MV-4-11 (cell line): ENCODE data around the gene GALT.

Experiments used
- DNase-seq: peaks from one replicate; lab custom pipeline; 2025; lab: John Stamatoyannopoulos, UW

The GALT gene

DNA sequence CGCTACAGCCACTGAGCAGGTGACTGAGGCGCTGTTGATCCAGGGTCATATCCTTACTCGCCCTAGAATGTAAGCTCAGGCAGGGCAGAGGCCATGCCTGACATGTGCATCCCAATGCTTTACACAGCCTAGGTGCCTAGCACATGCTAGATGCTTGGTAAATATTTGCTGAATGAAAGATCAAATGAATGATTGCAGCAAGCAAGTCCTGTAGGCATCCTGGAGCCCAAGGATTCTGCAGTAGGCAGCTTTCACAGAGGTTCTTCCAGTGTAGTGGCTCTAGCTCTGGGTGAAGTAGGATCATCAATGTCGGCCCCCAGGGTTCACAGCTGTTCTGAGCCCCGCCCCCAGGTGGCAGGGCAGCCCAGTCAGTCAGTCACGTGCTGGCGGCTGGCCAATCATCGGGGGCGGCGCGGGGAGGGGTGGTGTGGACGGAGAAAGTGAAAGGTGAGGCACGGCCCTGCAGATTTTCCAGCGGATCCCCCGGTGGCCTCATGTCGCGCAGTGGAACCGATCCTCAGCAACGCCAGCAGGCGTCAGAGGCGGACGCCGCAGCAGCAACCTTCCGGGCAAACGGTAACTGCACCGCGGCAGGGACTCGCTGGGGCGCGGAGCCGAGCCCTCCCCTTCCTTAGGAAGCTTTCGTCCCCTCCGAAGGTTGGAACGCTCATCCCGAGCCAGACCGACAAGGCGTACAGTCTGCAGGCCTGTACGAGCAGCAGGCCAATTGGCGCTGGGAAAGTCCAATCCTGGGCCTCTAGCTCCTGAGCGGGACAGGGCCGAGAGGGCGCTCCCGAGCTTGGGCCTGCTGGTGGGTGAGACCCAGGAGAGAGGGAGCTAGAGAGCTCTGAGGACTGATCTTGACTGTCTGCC is at the start of gene GALT:
Gene GALT, plus strand, starts transcription at position 465 of the 873 bp plus-strand sequence. Its CDS starts 30 bp downstream, at position 495.
- DNase-seq, result peak; percentile 81

DNA sequence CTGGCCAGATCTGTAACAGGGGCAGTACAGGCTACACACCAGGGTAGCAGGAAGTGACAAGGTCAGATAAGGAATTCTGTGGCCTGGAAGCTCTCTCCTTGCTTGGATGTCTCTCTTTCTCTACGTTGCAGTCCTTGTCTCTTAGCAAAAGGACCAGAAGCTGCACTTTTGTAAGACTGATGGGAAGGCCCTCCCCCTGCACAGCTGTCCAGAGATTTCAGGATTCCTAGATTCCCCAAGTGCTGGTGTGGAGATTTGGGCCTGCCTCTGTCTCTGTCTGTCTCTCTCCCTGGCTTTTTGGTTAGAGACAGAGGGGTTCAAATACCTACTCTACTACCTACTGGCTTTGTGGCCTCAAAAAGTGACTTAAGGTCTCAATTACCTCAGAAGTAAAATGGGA is 46.9 kb upstream of the GALT start:
- DNase-seq, result no peak

DNA sequence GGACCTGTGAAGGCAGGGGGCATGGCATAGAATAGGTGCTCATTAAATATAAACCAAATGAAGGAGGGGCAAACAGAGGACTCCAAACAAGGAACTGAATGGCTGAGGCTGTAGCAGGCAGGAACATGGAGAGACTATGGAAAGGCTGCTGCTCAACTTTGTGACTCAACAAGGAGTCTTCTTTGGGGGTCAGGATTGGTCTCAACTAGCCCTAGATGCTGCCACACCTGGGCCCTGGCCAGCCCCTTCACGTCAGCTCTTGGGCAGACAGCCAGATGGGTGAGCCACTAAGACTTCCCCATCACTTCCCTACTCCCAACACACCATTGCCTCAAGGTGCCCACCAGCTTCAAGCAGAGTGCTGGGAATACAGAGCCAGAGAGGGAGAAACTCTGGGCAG is 45.6 kb upstream of the GALT start:
- no peak for DNase-seq

DNA sequence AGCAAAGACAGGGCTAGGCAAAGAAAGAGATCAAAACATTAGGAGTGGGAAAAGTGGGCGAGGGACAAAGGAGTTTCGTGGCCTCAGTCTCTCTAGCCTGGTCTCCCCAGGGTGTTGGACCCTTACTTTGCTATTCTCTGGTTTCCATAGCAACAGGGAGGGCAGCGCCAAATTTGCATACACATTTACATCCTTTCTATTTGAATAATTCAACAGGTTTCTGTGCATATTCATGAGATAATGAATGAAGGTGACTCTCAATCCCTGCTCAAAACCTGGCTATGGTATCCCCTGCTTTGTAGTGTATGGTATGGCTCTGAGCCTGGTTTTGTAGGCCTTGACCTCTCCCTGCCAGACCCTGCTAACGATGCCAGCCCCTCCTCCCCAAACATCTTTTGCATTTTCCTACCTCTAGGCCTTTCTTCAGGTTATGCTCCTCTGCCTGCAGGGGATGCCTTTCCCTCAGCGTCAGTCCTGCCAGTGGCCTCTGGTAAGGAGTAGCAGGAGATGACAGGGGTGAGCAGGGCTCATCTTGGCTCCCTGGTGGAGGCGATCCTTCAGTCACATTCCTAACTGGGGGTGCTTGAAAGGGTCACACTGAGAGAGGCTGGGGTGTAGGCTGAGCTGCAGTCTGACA is 44.4 kb upstream of the GALT start:
- no peak for DNase-seq

DNA sequence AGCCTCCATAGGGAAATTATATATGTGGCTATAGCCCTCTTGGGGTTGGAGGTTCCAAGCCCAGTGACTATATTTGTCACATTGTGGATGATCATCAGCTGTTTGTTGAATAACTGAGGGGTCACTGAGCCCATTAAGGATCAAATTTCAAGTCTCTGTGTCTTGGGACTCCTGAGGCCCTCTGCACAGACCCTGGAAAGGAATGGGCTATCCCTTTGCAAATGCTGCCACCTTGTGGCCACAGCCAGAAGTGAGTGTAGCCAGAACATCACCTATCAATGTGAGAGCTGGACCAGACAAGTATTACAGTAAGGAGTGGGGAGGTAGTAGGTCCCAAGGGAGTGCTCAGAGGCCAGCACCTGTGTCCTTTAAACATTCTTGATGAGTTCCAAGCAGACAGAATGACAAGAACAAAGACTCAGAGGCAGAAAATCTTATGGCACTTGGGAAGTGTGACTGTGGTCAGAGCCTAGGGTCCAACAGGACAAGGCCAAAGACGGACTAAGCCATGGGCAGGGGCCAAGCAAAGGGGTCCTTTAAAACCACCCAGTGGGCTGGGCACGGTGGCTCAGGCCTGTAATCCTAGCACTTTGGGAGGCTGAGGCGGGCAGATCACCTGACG is 42.8 kb upstream of the GALT start:
- peak; percentile 53 for DNase-seq

DNA sequence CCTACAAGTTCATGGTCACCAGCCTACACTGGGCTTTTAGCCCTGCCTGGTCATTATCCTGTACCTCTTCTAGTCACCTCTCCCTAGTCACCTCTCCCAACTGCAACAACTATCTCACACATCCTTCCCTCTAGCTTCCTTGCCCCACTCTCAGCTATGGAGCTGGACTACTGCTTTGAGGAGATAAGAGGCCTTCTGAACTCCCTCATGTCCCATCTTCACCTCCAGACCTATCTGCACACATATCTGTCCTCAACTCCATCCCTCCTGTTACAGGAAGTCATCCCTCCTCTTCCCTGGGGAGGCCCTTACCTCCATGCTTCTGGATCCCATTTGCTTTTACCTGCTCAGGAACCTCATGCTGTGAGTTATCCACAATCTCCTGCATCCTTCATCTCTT is 40.3 kb upstream of the GALT start:
- no peak for DNase-seq

DNA sequence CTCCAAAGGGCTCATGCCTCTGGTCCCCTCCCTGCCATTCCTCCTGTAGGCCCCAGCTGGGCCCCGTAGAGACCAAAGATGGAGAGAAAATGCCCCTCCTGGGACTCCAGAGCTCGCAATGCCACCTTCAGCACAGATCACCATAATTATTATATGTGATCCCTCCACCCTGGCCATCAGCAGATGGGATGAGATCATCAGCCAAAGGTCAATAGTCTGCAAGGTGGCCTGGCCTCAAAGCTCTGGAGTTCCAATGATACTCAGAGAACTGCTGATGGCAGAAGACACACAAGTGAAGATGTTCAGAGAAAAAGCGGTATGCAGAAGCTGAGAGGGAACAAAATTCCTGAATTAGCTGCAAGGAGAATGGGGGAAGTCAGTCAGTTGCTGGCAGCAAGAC is 39.6 kb upstream of the GALT start:
- no peak for DNase-seq

DNA sequence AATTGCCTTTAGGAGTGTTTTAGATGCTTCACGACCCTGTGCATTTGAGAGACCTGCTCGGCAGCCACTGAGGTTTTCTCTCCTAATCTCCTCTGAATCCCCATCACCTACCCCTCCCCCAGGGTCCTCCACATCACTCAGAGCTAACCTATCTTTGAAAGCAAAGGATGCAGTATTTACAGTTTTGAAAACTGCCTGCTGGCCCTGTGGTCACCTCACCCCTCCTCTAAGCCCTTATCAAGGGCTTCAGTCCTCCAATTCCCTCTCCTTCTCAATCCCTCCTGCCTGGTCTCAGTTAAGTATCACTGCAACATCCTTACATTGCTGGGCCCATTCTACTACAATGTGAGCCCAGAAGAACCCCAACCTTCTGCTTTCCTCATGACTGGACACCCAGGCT is 39.1 kb upstream of the GALT start:
- DNase-seq, result no peak

DNA sequence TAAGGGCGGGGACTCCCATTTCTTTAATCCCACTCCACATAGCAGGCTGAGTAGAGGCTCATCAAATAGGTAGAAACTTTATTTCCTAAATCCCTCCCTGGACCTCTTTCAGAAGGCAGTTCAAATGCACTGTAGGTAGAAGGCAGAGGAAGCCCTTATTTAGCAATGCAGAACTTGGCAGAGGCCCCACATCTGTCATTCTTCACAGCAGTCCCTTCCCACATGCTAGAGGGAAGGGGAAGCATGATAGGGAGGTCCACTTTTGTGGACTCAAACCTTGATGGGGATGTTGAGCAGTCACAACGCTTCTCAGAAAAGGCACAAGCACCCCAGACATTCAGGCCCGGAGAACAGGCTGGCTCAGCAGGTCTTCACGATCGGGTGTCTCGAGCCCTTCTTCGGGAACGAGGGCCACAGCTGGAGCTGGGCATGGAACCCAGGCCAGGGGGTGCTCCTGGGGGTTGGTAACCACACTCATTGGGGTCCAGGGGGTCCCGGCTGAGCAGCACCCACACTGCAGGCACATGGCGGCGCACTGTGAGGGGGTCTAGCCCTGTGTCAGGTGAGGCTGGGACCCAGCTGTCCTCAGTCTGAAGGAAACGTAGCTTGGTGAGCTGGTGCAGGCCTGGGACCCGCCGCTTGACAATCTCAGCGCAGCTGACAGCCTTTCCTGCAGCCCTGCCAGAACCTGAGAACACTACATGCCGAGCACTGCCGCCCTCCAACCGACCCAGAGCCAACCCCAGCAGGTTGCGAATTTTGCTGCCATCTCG is 35.9 kb upstream of the GALT start:
- DNase-seq, result peak; percentile 40

DNA sequence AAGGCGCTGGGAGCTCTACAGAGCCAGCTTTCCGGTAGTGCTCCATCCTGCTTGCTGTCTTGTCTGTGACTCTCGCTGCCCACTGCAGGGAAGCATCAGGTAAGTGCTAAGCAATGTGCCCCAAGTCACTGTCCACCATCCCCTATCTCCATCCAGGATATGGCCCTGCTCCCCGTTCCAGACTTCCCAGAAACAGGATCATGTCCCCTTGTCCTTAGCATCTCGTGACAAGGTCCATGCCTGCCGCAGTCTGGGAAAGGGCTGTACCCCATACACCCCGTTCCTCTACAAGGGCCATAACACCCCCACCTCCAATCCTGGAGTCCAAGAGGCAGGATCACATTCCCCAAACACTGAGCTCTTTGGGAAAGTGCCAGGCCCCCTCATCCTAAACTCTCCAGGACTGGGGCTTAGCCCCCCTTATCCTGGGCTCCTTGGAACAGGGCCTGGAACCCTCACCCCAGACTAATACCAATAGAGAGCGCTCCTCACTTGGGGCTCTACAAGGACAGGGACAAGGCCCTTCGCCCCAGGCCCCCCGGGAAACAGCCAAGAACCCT is 35.1 kb upstream of the GALT start:
- DNase-seq, result no peak

DNA sequence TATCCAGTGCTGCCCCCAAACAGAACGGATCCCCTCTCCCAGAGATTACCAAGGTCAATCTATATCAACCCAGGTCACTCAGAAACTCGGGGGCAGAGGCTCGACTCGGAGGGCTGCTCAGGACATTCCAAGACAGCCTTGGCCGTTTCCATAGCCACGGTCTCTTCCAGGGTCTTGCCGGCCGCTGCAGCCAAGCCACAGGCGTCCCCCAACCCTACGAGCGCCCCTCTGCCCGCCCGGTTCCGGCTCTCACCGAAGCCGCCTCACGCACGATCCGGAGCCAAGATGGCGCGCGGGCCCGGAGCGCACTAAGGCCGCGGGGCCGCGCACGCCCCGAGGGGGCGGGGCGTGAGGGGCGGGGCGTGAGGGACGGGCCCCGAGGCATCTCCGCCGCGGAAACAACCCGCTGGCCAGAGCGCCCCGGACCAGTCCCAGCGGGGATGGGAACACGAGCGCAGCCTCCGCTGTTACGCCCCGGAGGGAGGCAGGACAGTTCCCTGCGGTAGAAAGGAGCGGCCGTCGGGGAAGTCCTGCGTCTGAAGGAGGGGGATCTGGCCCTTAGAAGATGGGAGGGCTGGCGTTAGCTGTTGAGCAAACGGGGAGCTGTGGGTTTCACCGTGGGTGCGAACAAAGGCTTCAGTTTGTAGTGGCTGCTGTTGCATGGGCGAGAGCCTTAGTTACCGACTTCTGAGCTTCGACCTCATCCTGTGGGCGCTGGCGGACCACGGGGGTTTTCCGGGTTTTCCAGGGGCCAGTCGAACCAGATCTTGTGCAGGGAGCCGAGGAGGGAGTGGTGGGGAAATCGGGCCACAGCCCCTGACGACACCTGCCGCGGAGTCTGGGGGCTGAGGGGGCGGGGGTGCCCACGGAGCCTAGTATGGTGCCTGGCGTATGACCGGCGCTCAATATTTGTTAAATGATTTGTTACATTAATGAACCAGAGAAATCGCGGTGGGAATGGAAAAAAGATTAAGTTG is 34.4 kb upstream of the GALT start, which contains the start of gene RPP25L:
Gene RPP25L, minus strand, starts transcription at position 287 of the 977 bp plus-strand sequence. CDS start 801 bp downstream, outside the sequence.
- DNase-seq, result peak; percentile 79

DNA sequence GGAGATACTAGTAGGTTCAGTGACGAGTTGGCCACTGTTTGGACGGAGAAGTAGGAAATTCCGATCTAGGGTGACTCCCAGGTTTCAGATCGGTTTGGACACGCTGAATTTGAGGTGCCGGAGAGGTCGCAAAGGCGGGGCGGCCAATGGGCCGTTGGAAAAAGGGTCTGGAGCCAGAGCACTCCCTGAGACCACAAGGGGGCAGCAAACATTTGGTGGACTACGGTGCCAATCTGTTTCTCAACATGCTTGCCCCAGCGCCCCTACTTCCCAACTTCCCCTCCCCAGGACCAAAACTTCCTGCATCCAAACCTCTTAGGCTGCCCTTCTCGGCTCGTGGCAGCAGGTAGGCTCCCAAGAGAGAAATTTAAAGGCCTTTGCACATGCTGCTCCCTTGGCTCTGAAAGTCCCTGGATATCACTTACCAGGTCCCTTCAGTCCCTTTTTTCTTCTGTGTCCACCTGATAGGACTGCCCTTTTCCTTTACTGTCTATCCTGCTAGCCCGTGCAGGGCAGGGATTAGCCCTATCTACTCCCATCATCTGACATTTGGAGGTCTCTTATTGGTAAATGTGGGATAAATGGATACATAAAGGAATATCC is 33.6 kb upstream of the GALT start:
- peak; percentile 78 for DNase-seq

DNA sequence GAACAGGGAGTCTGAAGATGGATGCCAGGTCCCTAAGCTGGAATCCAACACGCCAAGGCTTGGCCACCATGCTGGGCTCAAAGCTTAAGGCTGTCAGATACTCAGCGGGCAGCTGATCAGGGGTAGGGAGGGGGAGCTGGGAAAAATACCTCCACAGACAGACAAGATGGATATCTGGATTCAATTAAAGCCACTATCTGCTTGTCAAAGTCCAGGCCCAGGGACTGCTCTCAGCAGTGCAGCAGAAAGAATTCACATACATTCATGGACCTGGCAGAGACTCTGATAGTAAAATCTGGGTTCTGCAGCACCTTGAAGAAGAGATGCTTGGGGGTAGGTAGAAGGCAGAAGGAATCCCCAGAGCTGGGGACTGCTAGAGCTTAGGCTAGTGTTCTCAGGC is 31.3 kb upstream of the GALT start:
- no peak for DNase-seq

DNA sequence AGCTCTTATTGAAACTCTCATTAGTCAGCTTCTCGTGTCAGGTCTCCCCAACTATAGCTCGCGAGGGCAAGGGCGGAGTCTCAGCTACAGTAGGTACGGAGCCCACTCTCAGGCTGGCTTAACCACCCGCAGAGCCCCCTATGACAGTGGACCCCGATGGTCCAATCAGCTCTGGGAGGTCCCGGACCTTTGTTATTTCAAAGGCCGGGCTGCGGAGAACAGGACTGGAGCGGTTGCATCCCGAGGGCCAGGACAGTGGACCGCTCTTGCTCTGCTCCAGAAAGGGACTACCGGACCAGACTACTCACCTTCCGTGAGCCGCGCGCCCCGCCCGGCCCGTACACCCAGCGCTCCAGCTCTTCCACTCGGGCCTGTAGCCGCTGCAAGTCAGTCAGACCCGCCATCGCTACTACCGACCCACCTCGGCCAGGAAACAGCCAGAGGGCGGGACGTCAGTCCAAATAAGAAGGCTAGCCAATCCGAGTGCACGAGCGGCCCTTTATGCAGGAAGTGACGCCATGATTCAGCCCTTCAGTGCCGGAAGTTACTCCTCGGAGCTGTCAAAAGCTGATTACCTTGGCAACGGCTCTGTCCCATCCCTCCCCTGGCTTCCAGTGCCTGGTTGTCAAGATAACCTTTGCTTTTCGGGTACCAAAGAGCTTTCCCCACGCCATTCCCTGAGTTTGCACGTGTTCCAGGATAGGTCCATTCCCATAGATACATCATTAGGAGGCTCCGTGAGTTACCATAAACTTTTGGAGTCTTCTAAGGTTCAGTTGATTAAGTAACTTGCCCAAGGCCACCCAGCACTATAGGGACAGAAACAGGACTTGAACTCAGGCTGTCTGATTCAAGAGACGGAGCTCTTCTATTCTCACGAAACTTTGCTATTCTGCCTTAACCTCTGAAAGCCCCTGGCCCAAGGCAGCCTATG is 26.1 kb upstream of the GALT start, which contains the start of gene DCTN3:
Gene DCTN3, minus strand, starts transcription at position 435 of the 934 bp plus-strand sequence. Its CDS starts 31 bp downstream, at position 404.
- peak; percentile 96 for DNase-seq

DNA sequence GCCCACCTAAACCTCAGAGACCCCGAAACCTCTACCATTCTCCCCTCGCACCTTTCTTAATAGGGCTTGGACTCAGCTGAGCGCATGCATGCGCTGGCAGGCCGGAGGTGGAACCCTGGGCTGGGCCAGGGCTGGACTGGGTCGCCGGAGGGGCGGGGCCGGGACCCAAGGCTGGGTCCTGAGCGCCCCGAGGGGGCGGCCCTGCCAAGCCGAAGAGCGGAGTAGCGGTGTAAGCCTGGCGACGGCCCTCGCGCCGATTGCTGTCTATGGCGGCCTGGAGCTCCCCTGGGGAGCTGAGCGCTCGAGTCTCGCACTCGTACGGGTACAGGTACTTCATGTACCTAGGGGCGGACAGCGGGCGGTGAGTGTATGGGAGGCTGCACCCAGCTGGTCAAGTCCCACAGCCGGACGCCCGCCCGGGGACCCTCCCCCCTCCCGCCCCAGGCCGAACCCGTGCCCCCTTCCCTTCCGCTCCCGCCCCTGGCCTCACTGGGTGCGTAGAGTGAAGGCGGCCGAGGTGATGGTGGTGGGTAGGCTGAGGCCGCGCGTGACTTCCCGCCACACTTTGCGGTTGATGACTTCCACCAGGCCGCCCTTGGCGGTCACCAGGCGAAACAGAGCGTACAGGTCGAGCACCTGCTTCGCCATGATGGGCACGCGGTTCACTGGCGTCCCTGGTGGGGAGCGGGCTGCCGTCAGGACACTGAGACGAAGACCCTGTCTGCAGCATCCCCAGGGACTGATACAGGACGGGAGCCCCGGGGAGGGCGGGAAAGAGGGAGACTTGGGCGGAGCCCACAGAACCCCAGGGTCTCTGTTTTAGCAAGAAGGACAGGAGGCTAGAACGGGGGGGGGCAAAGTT is 22.9 kb upstream of the GALT start:
- DNase-seq, result no peak

DNA sequence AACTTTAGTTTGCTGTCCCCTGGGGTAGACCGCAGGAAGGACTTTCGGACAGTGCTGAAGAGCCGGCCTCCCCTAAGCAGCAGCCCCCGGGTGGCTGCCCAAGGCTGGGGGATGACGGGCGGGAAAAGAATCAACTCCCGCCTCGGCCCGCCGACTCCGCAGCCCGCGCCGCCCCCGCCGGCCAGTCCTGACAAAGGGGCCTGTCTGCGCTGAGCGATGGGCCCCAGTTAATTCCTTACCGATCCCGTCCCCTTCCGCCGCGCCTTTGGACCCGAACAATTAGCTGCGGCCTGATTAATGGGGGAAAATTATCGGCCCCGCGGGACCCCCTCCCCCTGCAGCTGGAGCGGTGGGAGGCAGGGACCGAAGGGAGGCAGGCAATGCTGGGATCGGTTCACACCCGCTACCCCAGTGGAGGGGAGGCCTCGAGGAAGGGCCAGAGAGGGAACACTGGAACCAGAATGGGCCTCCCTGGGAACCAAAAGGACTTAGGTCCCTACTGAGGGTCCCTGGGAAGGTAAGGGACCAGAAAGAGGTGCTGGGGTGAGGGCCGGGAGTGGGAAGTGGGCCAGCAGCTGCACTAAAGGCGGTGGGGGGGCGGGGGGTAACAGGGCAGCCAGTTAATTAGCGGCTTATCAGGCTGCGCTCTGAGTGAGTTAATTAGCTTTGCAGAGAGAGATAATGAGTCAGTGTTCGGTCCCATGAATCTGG is 21.8 kb upstream of the GALT start:
- no peak for DNase-seq

DNA sequence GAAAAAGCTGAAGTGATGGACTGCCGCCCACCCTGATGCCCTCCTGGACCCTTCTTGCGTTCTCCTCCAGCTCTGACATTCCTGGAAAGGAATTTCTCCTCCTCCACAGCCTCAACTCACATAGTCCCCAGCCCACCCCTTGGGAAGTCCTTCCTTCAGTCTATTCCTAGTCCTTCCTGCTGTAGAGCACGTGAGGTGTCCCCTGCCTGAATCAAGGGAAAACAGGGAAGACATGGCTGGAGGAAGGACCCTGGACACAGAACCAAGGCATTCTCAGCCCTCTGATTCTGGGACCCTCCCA is 21.3 kb upstream of the GALT start:
- no peak for DNase-seq
